Stimulated activated naive B cell treated with anti-CD40 and anti-IgM and Interleukin-4, amounts not matched to agents 10 μg/mL and 1 μg/mL and 100 μg/mL, for 72 hours (primary cell): ENCODE results near the gene PRKG1.

Experiments
- ATAC-seq, 2 donors: fragments of 150-1000 bp; cut with Tn5 transposase; replicated peaks; 2 replicates each; pipeline ENCODE4 v1.10.0; 2021; ENCODE audit warnings: moderate library complexity in 1 of 2
- DNase-seq: peaks from one replicate; pipeline ENCODE4 v3.0.0; 2021
- H3K27ac Mint-ChIP-seq: one replicate; pipeline ENCODE4 v1.8.0; 2022; ENCODE audit warnings: mild to moderate bottlenecking, mixed read lengths
- H3K27me3 Mint-ChIP-seq, 2 donors: one replicate each; pipeline ENCODE4 v1.8.0; 2022; ENCODE audit warnings: mixed read lengths in 2 of 2
- H3K36me3 Mint-ChIP-seq, 2 donors: one replicate each; pipeline ENCODE4 v1.8.0; 2022; ENCODE audit warnings: mixed read lengths in 2 of 2, mild to moderate bottlenecking in 1 of 2
- H3K4me1 Mint-ChIP-seq, 2 donors: one replicate each; pipeline ENCODE4 v1.8.0; 2022; ENCODE audit warnings: mixed read lengths in 2 of 2, mild to moderate bottlenecking in 1 of 2
- H3K4me3 Mint-ChIP-seq, 2 donors: one replicate each; pipeline ENCODE4 v1.8.0; 2022; ENCODE audit warnings: mild to moderate bottlenecking in 2 of 2, mixed read lengths in 2 of 2, moderate library complexity in 1 of 2
- H3K9me3 Mint-ChIP-seq, 2 donors: one replicate each; pipeline ENCODE4 v1.8.0; 2022; ENCODE audit warnings: mixed read lengths in 2 of 2, mild to moderate bottlenecking in 1 of 2

The PRKG1 gene

GRCh38 chr10:52053497-52053896, 979.2 kb downstream of the PRKG1 start:
- Mint-ChIP-seq H3K4me3 (no peak overlapping the region), H3K27me3 (no peaks in the 10 kb centered on the region), H3K4me1 (no peaks in the 10 kb centered on the region), H3K36me3 (no peaks in the 10 kb centered on the region), H3K27ac (no peak overlapping the region), H3K9me3 (peaks cover 0 to 4% of the 10 kb centered on the region in 2 donors)
- DNase-seq (no peak), ATAC-seq (no peak)

- no peaks in the 10 kb centered on the region for H3K9me3 Mint-ChIP-seq
- no peak for ATAC-seq
- no peaks in the 10 kb centered on the region for H3K36me3 Mint-ChIP-seq
- no peaks in the 10 kb centered on the region for H3K27me3 Mint-ChIP-seq
- no peak for DNase-seq
- no peaks in the 10 kb centered on the region for H3K4me1 Mint-ChIP-seq
- no peak overlapping the region for H3K4me3 Mint-ChIP-seq
- H3K27ac Mint-ChIP-seq = no peak overlapping the region
Observed at GRCh38 chr10:52056291-52056690, 982.0 kb downstream of the PRKG1 start.

GRCh38 chr10:52059089-52059488, 984.8 kb downstream of the PRKG1 start:
- no peak for ATAC-seq
- DNase-seq = no peak
- H3K9me3 Mint-ChIP-seq = no peaks in the 10 kb centered on the region
- H3K4me1 Mint-ChIP-seq = no peaks in the 10 kb centered on the region
- no peak overlapping the region for H3K27ac Mint-ChIP-seq
- no peak overlapping the region for H3K4me3 Mint-ChIP-seq
- H3K27me3 Mint-ChIP-seq = no peaks in the 10 kb centered on the region
- no peaks in the 10 kb centered on the region for H3K36me3 Mint-ChIP-seq

GRCh38 chr10:52063159-52063558, 988.9 kb downstream of the PRKG1 start:
- no peak for DNase-seq
- Mint-ChIP-seq H3K27ac (no peak overlapping the region), H3K27me3 (no peaks in the 10 kb centered on the region), H3K36me3 (no peaks in the 10 kb centered on the region), H3K4me1 (no peaks in the 10 kb centered on the region), H3K4me3 (no peak overlapping the region), H3K9me3 (no peaks in the 10 kb centered on the region)
- ATAC-seq = no peak

- DNase-seq (no peak), ATAC-seq (peak; percentile 10 to 23)
- Mint-ChIP-seq H3K9me3 (no peaks in the 10 kb centered on the region), H3K27ac (no peak overlapping the region), H3K4me1 (no peaks in the 10 kb centered on the region), H3K27me3 (no peaks in the 10 kb centered on the region), H3K36me3 (no peaks in the 10 kb centered on the region), H3K4me3 (no peak overlapping the region)
Observed at GRCh38 chr10:52064084-52064845, 990.0 kb downstream of the PRKG1 start.

- no peaks in the 10 kb centered on the region for H3K27me3 Mint-ChIP-seq
- ATAC-seq (no peak), DNase-seq (no peak)
- H3K4me3 Mint-ChIP-seq = no peak overlapping the region
- H3K9me3 Mint-ChIP-seq = no peaks in the 10 kb centered on the region
- H3K27ac Mint-ChIP-seq = no peak overlapping the region
- no peaks in the 10 kb centered on the region for H3K4me1 Mint-ChIP-seq
- no peaks in the 10 kb centered on the region for H3K36me3 Mint-ChIP-seq
Observed at GRCh38 chr10:52066383-52066782, 992.1 kb downstream of the PRKG1 start.

GRCh38 chr10:52068485-52068884, 994.2 kb downstream of the PRKG1 start:
- H3K27me3 Mint-ChIP-seq = no peaks in the 10 kb centered on the region
- no peak overlapping the region for H3K4me3 Mint-ChIP-seq
- no peaks in the 10 kb centered on the region for H3K36me3 Mint-ChIP-seq
- H3K4me1 Mint-ChIP-seq = no peaks in the 10 kb centered on the region
- no peak overlapping the region for H3K27ac Mint-ChIP-seq
- DNase-seq (no peak), ATAC-seq (no peak)
- no peaks in the 10 kb centered on the region for H3K9me3 Mint-ChIP-seq

- DNase-seq (no peak), ATAC-seq (no peak)
- H3K36me3 Mint-ChIP-seq = no peaks in the 10 kb centered on the region
- no peaks in the 10 kb centered on the region for H3K4me1 Mint-ChIP-seq
- H3K27me3 Mint-ChIP-seq = no peaks in the 10 kb centered on the region
- H3K27ac Mint-ChIP-seq = no peak overlapping the region
- no peaks in the 10 kb centered on the region for H3K9me3 Mint-ChIP-seq
- H3K4me3 Mint-ChIP-seq = no peak overlapping the region
Observed at GRCh38 chr10:52071814-52072213, 997.5 kb downstream of the PRKG1 start.

GRCh38 chr10:52074505-52075026, 1000.3 kb downstream of the PRKG1 start:
- ATAC-seq (no peak), DNase-seq (no peak)
- H3K36me3 Mint-ChIP-seq = no peaks in the 10 kb centered on the region
- no peak overlapping the region for H3K27ac Mint-ChIP-seq
- H3K27me3 Mint-ChIP-seq = no peaks in the 10 kb centered on the region
- H3K9me3 Mint-ChIP-seq = no peaks in the 10 kb centered on the region
- no peak overlapping the region for H3K4me3 Mint-ChIP-seq
- H3K4me1 Mint-ChIP-seq = no peaks in the 10 kb centered on the region

GRCh38 chr10:52077814-52078213, 1003.5 kb downstream of the PRKG1 start:
- H3K9me3 Mint-ChIP-seq = no peaks in the 10 kb centered on the region
- DNase-seq (no peak), ATAC-seq (no peak)
- no peaks in the 10 kb centered on the region for H3K36me3 Mint-ChIP-seq
- H3K4me3 Mint-ChIP-seq = no peak overlapping the region
- no peak overlapping the region for H3K27ac Mint-ChIP-seq
- H3K4me1 Mint-ChIP-seq = no peaks in the 10 kb centered on the region
- no peaks in the 10 kb centered on the region for H3K27me3 Mint-ChIP-seq

- no peak for ATAC-seq
- H3K9me3 Mint-ChIP-seq = no peaks in the 10 kb centered on the region
- H3K4me1 Mint-ChIP-seq = no peaks in the 10 kb centered on the region
- no peak overlapping the region for H3K4me3 Mint-ChIP-seq
- H3K36me3 Mint-ChIP-seq = no peaks in the 10 kb centered on the region
- H3K27me3 Mint-ChIP-seq = no peaks in the 10 kb centered on the region
- no peak overlapping the region for H3K27ac Mint-ChIP-seq
- no peak for DNase-seq
Observed at GRCh38 chr10:52078397-52078937, 1004.2 kb downstream of the PRKG1 start.

- no peak for DNase-seq
- H3K36me3 Mint-ChIP-seq = no peaks in the 10 kb centered on the region
- no peaks in the 10 kb centered on the region for H3K27me3 Mint-ChIP-seq
- no peaks in the 10 kb centered on the region for H3K4me1 Mint-ChIP-seq
- no peak overlapping the region for H3K27ac Mint-ChIP-seq
- no peak for ATAC-seq
- H3K9me3 Mint-ChIP-seq = no peaks in the 10 kb centered on the region
- H3K4me3 Mint-ChIP-seq = no peak overlapping the region
Observed at GRCh38 chr10:52082307-52082706, 1008.0 kb downstream of the PRKG1 start.

GRCh38 chr10:52083422-52083821, 1009.1 kb downstream of the PRKG1 start:
- Mint-ChIP-seq H3K36me3 (no peaks in the 10 kb centered on the region), H3K27ac (no peak overlapping the region), H3K9me3 (no peaks in the 10 kb centered on the region), H3K4me1 (no peaks in the 10 kb centered on the region), H3K27me3 (no peaks in the 10 kb centered on the region), H3K4me3 (no peak overlapping the region)
- no peak for ATAC-seq
- DNase-seq = no peak

- ATAC-seq (no peak), DNase-seq (no peak)
- Mint-ChIP-seq H3K36me3 (no peaks in the 10 kb centered on the region), H3K4me1 (no peaks in the 10 kb centered on the region), H3K9me3 (no peaks in the 10 kb centered on the region), H3K27ac (no peak overlapping the region), H3K27me3 (peaks cover 0 to 6% of the 10 kb centered on the region in 2 donors), H3K4me3 (no peak overlapping the region)
Observed at GRCh38 chr10:52092390-52092789, 1018.1 kb downstream of the PRKG1 start.

- H3K9me3 Mint-ChIP-seq = no peaks in the 10 kb centered on the region
- no peak overlapping the region for H3K4me3 Mint-ChIP-seq
- H3K27me3 Mint-ChIP-seq = no peaks in the 10 kb centered on the region
- no peak for ATAC-seq
- no peak for DNase-seq
- no peaks in the 10 kb centered on the region for H3K36me3 Mint-ChIP-seq
- H3K27ac Mint-ChIP-seq = no peak overlapping the region
- no peaks in the 10 kb centered on the region for H3K4me1 Mint-ChIP-seq
Observed at GRCh38 chr10:52098130-52098529, 1023.8 kb downstream of the PRKG1 start.
